Endothelial cell of hepatic sinusoid (primary cell): Measurements from ENCODE around the gene RERE.

Source experiments
- in situ Hi-C: cut with HindIII; loops from 2 replicates; pipeline ENCODE4 v1.10.0; 2017; ENCODE audit warnings: low sequenced_read_pairs

RERE gene

GRCh38 chr1:8307628-8308027, 509.8 kb downstream of the RERE start:
- in situ Hi-C loops: no loop called here

GRCh38 chr1:8303876-8304275, 513.6 kb downstream of the RERE start:
- in situ Hi-C loops: loop anchor here (5.0 kb wide), 1 partner anchor 97 kb away; no protein-coding TSS in a partner anchor

GRCh38 chr1:8303141-8303540, 514.3 kb downstream of the RERE start:
- in situ Hi-C loops: loop anchor here (5.0 kb wide), 1 partner anchor 96 kb away; no protein-coding TSS in a partner anchor
